Naive B cell (primary cell): ENCODE results near the gene PPP2CA. TPM values are rescaled to one million over a fixed set of nuclear protein-coding genes. Genes with fewer than 3 reads are reported as not detected.

Source experiments
- ATAC-seq, 2 donors: fragments of 150-1000 bp; cut with Tn5 transposase; 2 replicates each; pipeline ENCODE4 v1.10.0; 2021; ENCODE audit warnings: low read depth in 2 of 2, mild to moderate bottlenecking in 2 of 2, moderate library complexity in 2 of 2
- DNase-seq: peaks from one replicate; pipeline ENCODE4 v3.0.0; 2022
- H3K27ac Mint-ChIP-seq, 6 donors: one replicate each; pipeline ENCODE4 v1.8.0; 2020 to 2022; ENCODE audit warnings: mild to moderate bottlenecking in 6 of 6, mixed read lengths in 6 of 6, moderate library complexity in 5 of 6, inconsistent platforms in 2 of 6
- H3K27me3 Mint-ChIP-seq, 3 donors: one replicate each; pipeline ENCODE4 v1.8.0; 2021 to 2022; ENCODE audit warnings: mixed read lengths in 3 of 3, mild to moderate bottlenecking in 1 of 3
- H3K36me3 Mint-ChIP-seq, 2 donors: one replicate each; pipeline ENCODE4 v1.8.0; 2020 to 2022; ENCODE audit warnings: mixed read lengths in 2 of 2, inconsistent platforms in 1 of 2, mild to moderate bottlenecking in 1 of 2
- H3K4me1 Mint-ChIP-seq, 3 donors: one replicate each; pipeline ENCODE4 v1.8.0; 2020 to 2022; ENCODE audit warnings: mixed read lengths in 3 of 3, inconsistent platforms in 1 of 3, mild to moderate bottlenecking in 1 of 3, moderate library complexity in 1 of 3
- H3K4me3 Mint-ChIP-seq, 8 donors: one replicate each; pipeline ENCODE4 v1.8.0; 2020 to 2022; ENCODE audit warnings: mild to moderate bottlenecking in 8 of 8, mixed read lengths in 8 of 8, moderate library complexity in 8 of 8, inconsistent platforms in 2 of 8
- H3K9me3 Mint-ChIP-seq, 7 donors: one replicate each; pipeline ENCODE4 v1.8.0; 2020 to 2022; ENCODE audit warnings: mixed read lengths in 7 of 7, mild to moderate bottlenecking in 5 of 7, inconsistent platforms in 2 of 7, moderate library complexity in 1 of 7
- polyA plus RNA-seq, 6 donors: library from polyadenylated mRNA; unstranded; fragments of 300-500 nt; fragmentation: Illumina TruSeq; gene quantifications; one replicate each; pipeline ENCODE4 v1.2.3, GENCODE V29; 2021; ENCODE audit warnings: low read depth in 6 of 6

PPP2CA gene
- polyA plus RNA-seq, 6 donors from 2014 or later: 182 to 213 (median 190) TPM

DNA sequence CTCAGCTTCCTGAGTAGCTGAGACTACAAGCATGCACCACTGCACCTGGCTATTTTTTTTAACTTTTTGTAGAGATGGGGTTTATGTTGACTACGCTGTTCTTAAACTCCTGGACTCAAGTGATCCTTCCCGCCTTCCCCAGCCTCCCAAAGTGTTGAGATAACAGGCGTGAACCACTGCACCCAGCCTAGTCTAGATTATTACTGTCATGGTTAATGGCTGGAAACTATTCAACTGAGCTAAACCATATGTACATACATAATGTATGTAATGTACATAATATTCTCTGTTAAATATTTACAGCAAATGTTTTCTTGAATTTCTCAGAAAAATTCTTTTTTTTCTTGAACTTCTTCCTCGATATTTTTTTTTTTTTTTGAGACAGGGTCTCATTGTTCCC is 21.3 kb downstream of the PPP2CA start:
- Mint-ChIP-seq H3K27me3 (no peaks in the 10 kb centered on the region), H3K4me1 (peaks cover 24 to 38% (median 30%) of the 10 kb centered on the region in 3 donors), H3K36me3 (peaks cover 25 to 31% of the 10 kb centered on the region in 2 donors), H3K27ac (peak overlapping the region in 5 of 6 donors; percentile 23 to 74 (median 43)), H3K4me3 (peak overlapping the region in 1 of 8 donors; percentile 30), H3K9me3 (no peaks in the 10 kb centered on the region)
- ATAC-seq: no peak
- no peak for DNase-seq

DNA sequence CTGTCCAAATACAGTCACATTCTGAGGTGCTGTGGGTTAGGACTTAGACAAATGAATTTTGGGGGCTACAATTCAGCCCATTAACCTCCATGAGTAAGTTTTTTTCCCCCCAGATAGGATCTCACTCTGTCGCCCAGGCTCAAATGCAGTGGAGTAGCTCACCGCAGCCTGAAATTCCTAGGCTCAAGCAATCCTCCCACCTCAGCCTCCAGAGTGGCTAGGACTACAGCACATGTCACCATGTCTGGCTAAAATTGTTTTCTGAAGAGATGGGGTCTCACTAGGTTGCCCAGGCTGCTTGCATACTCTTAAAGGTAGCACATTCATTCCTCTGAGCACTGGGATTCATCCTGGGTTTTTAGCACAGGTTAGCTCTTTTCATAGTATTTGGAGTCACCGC is 22.2 kb downstream of the PPP2CA start:
- Mint-ChIP-seq H3K9me3 (no peaks in the 10 kb centered on the region), H3K4me3 (no peak overlapping the region), H3K4me1 (peaks cover 21 to 31% (median 22%) of the 10 kb centered on the region in 3 donors), H3K27ac (peak overlapping the region in 1 of 6 donors; percentile 14), H3K27me3 (no peaks in the 10 kb centered on the region), H3K36me3 (peaks cover 30 to 33% of the 10 kb centered on the region in 2 donors)
- ATAC-seq: no peak
- no peak for DNase-seq

DNA sequence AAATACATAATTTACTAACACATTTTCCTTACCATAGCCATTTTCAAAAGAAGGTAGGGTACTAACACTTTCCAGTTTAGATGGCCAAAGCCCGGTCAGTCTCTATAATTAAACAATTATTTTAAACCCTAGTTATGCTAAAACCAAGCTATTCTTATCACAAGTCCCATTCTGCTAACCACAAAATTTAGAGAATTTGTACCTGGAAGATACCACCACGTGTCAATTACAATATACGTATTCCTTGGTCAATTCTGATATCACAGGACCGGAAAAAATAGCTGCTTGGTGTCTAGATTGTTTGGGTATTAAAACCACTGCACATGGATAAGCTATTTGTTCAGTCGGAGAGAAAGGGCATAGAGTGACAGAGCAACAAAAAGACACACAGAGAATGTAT is 30.2 kb downstream of the PPP2CA start:
- DNase-seq: no peak
- Mint-ChIP-seq H3K9me3 (no peaks in the 10 kb centered on the region), H3K4me3 (no peak overlapping the region), H3K4me1 (no peaks in the 10 kb centered on the region), H3K27me3 (no peaks in the 10 kb centered on the region), H3K36me3 (peaks cover 8 to 27% of the 10 kb centered on the region in 2 donors), H3K27ac (peak overlapping the region in 1 of 6 donors; percentile 12)
- no peak for ATAC-seq

DNA sequence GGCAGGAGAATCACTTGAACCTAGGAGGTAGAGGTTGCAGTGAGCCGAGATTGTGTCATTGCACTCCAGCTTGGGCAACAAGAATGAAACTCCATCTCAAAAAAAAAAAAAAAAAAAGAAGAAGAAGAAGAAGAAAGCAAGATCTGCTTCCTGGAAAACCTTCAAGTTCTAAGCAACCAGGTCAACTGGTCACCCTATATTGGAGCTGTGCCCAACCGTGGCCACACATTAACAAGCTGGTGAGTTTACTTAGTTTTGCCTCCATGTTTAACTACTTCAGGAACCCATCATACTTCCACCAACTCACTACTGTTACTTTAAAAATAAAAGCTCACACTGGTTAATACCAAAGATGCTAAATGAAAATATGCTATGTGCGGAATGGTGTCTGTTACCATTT is 36.8 kb downstream of the PPP2CA start:
- no peak for DNase-seq
- no peaks in the 10 kb centered on the region for H3K9me3 Mint-ChIP-seq
- no peak overlapping the region for H3K4me3 Mint-ChIP-seq
- no peaks in the 10 kb centered on the region for H3K27me3 Mint-ChIP-seq
- peaks cover 0 to 5% (median 0%) of the 10 kb centered on the region in 3 donors for H3K4me1 Mint-ChIP-seq
- no peaks in the 10 kb centered on the region for H3K36me3 Mint-ChIP-seq
- ATAC-seq: no peak
- peak overlapping the region in 1 of 6 donors; percentile 59 for H3K27ac Mint-ChIP-seq

DNA sequence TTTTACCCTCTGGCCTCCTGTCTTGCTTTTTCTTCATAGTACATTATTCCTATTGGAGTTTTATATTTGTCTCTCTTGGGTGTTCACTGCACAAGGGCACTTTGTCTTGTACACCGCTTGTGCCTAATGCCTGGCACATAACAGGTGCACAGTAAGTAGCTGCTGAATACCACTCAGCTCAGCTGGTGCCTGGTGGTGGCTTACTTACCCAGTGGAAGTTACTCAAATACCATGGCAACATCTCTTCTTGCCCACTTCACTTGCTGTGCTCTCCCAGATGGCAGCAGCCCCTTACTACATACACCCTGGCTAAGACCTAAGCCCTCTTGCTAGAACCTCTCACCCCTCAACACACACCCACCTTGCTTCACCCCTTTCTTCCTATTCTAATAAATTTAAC is 37.8 kb downstream of the PPP2CA start:
- Mint-ChIP-seq H3K27ac (peak overlapping the region in 1 of 6 donors; percentile 65), H3K36me3 (no peaks in the 10 kb centered on the region), H3K4me1 (peaks cover 0 to 7% (median 0%) of the 10 kb centered on the region in 3 donors), H3K4me3 (no peak overlapping the region), H3K27me3 (no peaks in the 10 kb centered on the region), H3K9me3 (no peaks in the 10 kb centered on the region)
- DNase-seq (no peak), ATAC-seq (no peak)

DNA sequence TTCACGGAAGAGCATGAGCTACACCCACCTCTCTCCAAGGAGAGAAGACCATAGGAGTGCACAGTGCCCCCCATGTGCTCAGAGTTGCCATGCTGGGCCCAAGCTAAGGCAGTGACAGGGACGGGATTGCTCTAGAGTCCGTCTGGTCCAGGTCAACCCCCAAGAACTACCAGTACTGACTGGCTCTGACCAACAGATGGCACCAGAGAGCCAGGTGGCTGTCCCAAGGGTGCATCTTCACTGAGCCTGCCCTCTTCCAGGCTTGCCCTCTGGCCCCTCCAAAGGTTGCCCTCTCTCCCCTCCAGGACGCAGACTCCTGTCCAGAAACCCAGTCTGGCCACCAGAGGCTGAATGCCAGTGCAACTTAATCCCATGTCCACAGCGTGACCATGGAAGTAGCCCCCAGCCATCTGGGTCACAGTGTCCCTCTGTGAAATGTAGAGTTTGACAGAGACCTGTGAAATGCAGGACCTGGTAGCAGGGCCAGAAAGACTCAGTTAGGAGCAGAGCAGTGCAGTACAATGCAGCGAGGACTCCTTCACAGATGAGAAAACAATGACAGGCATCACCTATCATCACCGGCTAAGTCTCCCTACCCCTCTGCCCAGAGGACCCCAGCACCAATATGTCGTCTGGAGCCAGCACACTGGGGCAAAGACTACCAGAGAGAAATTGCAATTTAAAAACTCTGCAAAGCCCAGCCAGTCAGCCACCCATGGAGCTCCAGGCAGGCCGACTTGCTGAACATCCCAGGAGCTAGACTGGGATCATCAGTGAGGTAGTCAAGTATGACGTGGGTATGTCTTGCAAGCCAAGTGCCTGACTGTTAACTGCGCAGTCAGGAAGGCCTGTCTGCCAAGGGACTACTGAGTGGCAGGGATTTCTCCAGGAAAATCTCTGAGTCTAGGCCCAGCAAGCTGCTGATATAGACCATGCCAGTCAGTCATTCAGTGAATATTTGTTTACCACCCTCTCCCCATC is 41.4 kb downstream of the PPP2CA start:
- DNase-seq: peak; percentile 69
- Mint-ChIP-seq H3K36me3 (no peaks in the 10 kb centered on the region), H3K4me1 (peaks cover 0 to 7% (median 0%) of the 10 kb centered on the region in 3 donors), H3K27ac (peak overlapping the region in 2 of 6 donors; percentile 12 to 26), H3K27me3 (no peaks in the 10 kb centered on the region), H3K4me3 (peak overlapping the region in 1 of 8 donors; percentile 29), H3K9me3 (no peaks in the 10 kb centered on the region)
- ATAC-seq: peak; percentile 95 to 98

DNA sequence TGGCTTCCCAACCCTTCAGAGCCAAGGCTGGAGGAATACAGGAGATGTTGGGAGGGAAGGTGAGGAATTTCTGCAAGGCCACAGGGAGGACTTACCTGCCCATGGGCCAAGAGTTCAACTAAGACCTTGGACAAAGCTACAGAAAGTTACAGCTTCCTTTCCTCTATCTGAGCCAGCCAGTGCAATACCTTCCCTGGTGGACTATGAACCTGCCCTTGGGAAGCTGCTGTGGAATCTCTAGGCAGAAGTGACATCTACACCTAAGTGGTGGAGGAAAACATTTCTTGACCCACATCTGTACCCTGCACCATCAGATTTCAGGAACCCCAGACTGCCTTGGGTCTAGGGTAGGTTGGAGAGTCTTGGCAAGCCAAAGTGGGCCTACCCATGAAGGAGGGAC is 42.4 kb downstream of the PPP2CA start:
- H3K27ac Mint-ChIP-seq: no peak overlapping the region
- no peak overlapping the region for H3K4me3 Mint-ChIP-seq
- H3K27me3 Mint-ChIP-seq: no peaks in the 10 kb centered on the region
- no peaks in the 10 kb centered on the region for H3K36me3 Mint-ChIP-seq
- no peaks in the 10 kb centered on the region for H3K9me3 Mint-ChIP-seq
- peaks cover 0 to 7% (median 0%) of the 10 kb centered on the region in 3 donors for H3K4me1 Mint-ChIP-seq
- ATAC-seq (no peak), DNase-seq (no peak)

DNA sequence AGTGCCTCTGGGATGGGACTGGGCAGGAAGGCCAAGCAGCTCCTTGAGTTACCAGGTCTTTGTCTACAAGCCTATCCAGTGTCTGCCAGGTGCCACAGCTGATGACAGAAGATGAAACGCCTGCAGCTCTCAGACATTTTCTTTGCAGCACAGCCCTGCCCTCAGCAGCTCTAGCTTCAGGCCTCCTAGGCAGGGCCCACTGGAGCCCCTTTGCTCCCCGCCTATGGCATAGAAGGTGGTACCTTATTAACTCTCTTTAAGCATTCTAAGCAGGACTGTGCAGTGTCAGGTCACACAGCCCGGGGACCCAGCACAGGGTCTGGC is 47.8 kb downstream of the PPP2CA start:
- ATAC-seq (no peak), DNase-seq (no peak)
- Mint-ChIP-seq H3K27me3 (no peaks in the 10 kb centered on the region), H3K4me1 (peaks cover 16 to 29% (median 19%) of the 10 kb centered on the region in 3 donors), H3K9me3 (no peaks in the 10 kb centered on the region), H3K27ac (peak overlapping the region in 5 of 6 donors; percentile 34 to 99 (median 98)), H3K4me3 (peak overlapping the region; percentile 95 to 99 (median 96)), H3K36me3 (no peaks in the 10 kb centered on the region)

DNA sequence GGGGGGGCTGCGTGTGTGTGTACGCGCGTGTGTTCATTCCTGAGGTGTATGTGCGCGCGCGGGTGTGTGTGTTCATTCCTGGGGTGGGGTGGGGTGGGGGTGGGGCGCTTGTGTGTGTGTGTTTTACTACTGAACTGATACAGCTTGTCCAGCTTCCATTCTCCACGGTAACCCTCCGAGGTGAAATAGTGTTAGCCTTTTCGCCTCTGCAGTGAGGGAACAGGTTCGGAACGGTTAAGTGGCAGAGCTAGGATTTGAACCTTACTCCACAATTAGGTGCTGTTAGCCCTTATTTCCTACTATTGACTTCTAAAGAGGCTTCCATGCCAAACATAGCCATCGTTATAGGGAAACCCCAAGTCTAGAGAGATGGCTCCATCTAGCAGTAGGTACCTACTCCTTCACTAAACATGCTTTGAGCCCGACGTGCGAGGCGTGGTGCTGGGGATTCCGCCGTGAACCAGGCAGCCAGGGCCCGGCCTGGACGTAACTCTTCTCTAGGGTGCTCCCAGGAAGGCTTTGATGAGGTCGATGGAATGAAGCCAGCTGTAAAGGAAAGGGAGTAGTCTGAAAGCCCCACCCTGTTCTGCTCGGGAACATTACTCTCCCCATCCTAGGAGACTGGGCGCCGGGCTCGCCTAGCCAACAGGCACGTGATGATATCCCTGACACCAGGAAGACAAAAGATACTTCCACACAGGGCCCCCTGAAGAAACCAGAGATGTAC is 48.3 kb downstream of the PPP2CA start:
- H3K27me3 Mint-ChIP-seq: no peaks in the 10 kb centered on the region
- ATAC-seq (peak; percentile 19 to 33), DNase-seq (no peak)
- H3K4me1 Mint-ChIP-seq: peaks cover 16 to 32% (median 20%) of the 10 kb centered on the region in 3 donors
- peaks cover under 1% of the 10 kb centered on the region in 2 donors for H3K36me3 Mint-ChIP-seq
- peak overlapping the region; percentile 95 to 99 (median 96) for H3K4me3 Mint-ChIP-seq
- peak overlapping the region; percentile 97 to 99 (median 98) for H3K27ac Mint-ChIP-seq
- H3K9me3 Mint-ChIP-seq: no peaks in the 10 kb centered on the region

DNA sequence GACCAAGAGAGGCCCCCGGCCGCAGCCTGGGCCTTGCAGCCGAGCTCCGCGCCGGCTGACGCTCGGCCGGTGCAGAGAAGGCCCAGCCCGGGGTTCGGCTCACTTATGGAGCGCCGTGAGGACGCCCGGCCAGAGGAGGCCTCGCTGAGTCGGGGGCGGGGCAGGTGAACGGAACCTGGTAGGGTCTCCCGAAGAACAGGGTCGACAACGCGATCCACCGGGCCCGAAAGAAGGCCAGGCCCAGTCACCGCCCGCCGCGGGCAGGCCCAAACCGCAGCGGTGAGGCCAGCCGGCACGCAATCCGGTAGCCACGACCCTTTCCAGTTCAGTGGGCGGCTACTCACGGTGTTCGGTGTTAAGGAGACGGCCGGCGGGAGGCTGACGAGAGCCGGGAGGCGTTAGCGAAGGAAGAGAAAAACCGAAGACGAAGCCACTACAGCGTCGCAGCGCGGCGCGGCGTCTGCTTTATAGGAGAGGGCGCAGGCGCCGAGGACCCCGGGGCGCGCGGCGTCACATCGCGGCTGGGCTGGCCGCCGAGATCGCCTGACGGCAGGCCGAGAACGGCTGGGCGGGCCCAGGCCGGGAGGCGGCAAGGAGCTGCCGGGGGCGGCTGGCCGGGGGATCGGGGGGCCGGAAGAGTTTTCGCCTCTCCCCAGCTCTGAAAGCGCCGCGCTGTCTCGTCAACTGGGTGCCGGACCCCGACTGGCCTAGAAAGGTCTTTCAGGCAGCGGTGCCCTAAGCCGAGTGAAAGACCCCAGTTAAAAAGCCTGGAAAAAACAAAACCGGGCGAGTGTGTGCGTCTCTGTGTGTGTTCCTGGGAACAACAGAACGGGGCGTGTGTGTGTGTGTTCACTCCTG is 49.1 kb downstream of the PPP2CA start, which contains the start of gene SKP1:
TSS of gene SKP1 (minus strand) at position 440 of the 858 bp plus-strand sequence. CDS start 2,928 bp downstream, outside the sequence.
- no peaks in the 10 kb centered on the region for H3K27me3 Mint-ChIP-seq
- H3K27ac Mint-ChIP-seq: peak within 1 kb of the TSS; percentile 97 to 99 (median 98)
- peak; percentile 84 to 87 for ATAC-seq
- H3K4me1 Mint-ChIP-seq: peaks cover 21 to 36% (median 26%) of the 10 kb centered on the region in 3 donors
- peak; percentile 89 for DNase-seq
- peaks cover 6 to 8% of the 10 kb centered on the region in 2 donors for H3K36me3 Mint-ChIP-seq
- H3K4me3 Mint-ChIP-seq: peak within 1 kb of the TSS; percentile 95 to 99 (median 96)
- no peaks in the 10 kb centered on the region for H3K9me3 Mint-ChIP-seq

DNA sequence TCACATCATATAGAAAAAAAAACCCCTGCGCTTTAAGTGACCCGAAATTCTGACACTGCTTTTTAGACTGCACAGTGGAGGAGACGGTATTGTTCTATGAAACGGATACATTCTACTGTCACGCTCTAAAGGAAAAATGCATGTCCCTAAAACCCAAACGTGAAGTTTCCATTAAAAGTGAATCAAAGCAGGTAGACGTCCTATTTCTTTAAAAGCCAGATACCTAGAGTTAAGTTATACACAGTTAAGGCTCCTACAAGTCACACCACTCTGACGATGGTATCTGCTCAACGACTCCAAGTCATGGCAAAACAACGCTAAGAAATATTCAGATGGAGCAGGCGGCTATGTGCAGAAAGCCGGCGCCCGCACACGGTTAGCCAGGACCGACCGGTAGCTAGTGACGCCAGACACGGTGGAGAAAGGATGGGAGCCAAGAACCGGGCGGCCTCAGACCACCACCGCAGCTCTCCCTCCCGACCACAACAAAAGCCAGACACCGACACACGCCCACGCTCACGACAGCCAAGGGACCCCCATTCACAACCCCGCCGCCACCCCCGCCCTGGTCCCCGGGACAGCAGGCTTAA is 49.9 kb downstream of the PPP2CA start:
- Mint-ChIP-seq H3K27me3 (no peaks in the 10 kb centered on the region), H3K27ac (peak overlapping the region; percentile 97 to 99 (median 98)), H3K4me1 (peaks cover 27 to 40% (median 33%) of the 10 kb centered on the region in 3 donors), H3K9me3 (no peaks in the 10 kb centered on the region), H3K36me3 (peaks cover 6 to 12% of the 10 kb centered on the region in 2 donors), H3K4me3 (peak overlapping the region; percentile 95 to 99 (median 96))
- ATAC-seq (peak; percentile 8 to 15), DNase-seq (no peak)
